HT-29 (cell line): ENCODE measurements around the gene CIDEB. TPM values are rescaled to one million over a fixed set of nuclear protein-coding genes. Genes with fewer than 3 reads are reported as not detected.
"Not testable (repeated sequence)": the region's sequence is repeated elsewhere in the genome, so short reads cannot be mapped to it uniquely, and the experiment has no call there.

ENCODE experiments used
- DNase-seq: peaks from one replicate; pipeline ENCODE4 v3.0.0-alpha.2; 2015; ENCODE audit warnings: low spot score
- total RNA-seq: library from RNA; depleted of rRNA; stranded (reverse); fragments of >200 nt; shearing (Covaris generic); gene quantifications from 2 replicates; pipeline ENCODE4 v1.2.3, GENCODE V29; 2014

The CIDEB gene
- total RNA-seq, 1 experiment from 2014 or later = 2.3 TPM

DNA sequence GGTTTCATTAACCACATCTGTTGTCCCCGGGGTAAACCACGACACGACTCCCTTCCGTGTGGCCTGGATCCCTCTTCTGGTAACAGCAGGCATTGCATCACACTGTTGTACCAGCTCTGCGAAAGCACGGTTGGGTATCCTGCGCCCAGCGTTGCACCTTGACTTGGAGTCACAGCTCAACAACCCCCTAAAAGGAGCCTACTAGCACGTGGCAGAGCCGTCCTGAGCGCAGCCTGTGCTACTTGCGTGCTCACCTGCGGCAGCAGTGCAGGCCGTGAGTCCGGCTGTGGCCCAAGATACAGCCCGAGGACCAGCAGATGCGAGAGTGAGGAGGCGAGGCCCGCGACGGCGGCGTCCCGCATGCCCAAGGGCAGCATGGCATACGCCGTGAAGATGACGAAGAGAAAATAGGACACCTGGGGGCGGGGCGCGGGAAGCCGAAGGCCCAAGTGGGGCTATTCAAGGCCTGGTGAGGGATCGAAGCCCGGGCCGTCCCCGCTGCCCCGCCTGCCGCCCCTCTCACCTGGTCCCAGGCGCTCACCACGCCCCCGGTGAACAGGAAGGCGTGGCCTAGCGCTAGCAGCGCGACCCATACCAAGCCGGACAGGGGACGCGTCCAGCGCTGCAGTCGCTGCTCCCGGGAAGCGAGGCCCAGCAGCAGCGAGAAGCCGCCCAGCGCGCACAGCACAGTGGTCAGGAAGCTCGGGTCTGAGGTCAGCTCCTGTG lies 24.7 kb upstream of the CIDEB start:
- DNase-seq = peak; percentile 71

DNA sequence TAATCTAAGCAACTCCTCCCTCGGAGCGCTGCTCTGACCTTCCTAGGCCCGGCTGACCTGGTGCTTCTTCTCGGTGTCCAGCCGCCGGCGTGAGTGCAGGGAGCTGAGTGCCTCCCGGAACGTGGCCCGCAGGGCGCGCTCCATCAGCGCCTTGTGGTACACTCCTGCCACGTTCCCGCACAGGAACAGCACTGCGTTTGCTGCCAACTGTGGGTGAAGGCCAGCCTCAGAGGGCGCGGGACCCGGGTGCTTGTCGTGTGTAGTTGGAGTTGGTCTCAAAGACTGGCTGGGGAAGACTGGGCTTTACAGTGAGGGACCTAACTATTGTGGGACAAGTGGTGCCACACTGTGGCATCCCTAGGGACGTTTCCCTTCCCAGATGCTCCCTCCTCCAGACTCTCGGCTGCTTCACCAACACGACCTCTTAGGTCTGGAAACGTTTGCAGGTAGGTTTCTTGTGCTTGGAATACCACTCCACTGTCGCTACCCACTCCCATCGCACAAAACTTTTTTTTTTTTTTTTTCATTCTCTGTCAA lies 24.0 kb upstream of the CIDEB start:
- peak; percentile 19 for DNase-seq

GRCh38 chr14:24330973-24331674 lies 23.3 kb upstream of the CIDEB start:
- DNase-seq = no peak

GRCh38 chr14:24329736-24330135 lies 22.0 kb upstream of the CIDEB start:
- no peak for DNase-seq

DNA sequence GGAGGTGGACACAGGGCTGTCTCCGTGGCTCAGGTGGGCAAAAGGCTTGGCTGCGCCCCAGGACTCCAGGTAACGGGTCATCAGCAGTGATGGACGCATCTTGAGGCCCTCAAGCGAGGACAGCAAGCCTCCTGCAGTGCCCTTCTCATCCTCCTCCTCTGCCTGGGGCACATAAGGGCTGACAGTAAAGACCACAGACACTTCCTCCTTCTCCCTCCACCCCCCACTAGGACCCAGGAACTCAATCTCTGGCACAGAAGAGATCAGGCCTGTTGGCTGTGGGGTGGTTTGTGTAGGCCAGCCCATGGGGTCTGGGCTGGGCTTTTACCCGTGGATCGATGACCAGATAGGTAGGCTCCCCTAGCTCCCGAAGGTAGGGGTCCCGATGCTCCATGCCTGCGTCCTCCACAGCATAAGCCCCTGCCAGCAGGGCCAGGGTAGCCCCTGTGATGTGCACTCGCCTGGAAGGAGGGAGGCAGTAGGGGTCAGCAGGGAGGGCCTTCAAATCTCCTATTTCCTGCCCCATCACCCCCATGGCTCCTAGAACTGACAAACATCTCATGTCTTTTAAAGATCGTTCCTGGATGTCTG lies 21.4 kb upstream of the CIDEB start:
- no peak for DNase-seq

- not testable (repeated sequence) for DNase-seq
Observed at GRCh38 chr14:24327914-24328313, 20.1 kb upstream of the CIDEB start.

DNA sequence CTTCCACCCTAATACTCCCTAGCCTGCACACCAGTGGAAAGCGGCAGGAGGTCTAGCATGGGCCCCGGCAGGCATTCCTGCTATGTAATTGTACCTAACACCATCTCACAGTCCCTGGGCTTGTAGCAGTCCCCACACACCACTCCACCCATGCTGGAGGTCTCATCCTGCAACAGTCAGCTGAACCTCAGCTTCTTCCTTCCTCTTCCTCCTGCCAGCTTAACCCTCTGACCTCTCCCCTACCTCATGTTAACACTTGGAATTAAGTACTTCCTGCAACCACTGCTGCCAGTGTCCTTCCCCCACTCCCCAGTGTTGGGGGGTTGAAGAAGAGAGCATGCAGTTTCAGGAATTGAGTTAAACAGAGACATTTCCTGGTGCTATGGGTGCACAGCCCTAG lies 19.5 kb upstream of the CIDEB start:
- no peak for DNase-seq

DNA sequence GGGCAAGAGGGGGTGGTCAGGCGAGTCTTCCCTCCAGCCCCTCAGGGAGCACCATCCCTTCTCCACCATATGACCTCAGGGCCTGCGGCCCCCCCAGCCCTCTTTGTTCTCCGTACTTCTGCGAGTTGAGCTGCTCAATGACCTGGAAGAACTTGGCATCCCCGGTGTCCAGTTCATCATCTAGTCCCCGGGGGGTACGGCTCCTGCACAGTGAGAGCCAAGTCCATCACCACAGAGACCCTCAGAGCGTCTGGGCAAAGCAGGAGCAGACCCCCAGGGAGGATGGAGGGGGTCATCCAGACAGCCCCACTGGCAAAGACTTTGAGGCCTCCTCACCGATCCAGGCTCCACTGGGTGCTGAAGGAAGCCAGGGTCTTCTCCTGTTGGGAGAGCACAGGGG lies 18.2 kb upstream of the CIDEB start:
- no peak for DNase-seq

GRCh38 chr14:24325041-24325530 lies 17.3 kb upstream of the CIDEB start:
- DNase-seq = no peak

GRCh38 chr14:24324024-24324423 lies 16.2 kb upstream of the CIDEB start:
- DNase-seq = no peak

DNA sequence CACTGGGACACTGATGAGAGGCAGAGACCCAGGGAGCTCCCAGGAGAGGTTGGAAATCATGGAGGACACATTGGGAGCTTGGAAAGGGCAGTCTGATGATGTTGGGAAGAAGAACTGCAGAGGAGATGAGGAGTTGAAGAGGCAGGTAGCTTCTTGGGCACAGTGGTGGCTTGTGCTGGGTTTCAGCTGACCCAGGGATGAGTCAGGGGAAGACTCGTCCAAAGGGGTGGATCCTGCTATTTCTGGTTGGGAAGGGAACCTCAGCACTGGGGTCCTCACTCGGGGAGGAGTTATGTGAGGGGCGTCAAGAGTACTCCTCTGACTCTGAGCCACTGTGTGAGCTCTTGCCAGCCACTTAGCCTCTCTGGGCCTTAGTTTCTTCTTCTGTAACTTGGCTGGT lies 15.6 kb upstream of the CIDEB start:
- DNase-seq = no peak

DNA sequence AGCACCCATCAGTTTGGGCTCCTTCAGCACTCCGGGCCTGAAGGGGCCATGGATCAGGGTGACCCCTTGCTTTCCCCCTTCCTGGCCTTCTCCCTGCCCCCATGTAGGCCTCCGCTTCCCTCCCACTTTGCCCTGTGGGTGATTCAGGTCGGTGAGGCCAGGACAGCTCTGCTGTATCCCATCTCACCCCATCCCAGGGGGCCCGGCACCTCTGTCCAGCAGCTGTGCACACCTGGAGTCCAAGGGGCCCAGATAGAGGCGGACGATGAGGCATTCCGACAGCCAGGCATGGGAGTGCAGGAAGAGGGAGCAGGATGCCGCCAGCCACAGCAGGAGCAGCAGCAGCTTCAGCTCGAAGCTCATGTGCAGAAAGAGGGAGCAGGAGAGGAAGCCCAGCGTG lies 14.9 kb upstream of the CIDEB start:
- no peak for DNase-seq

- DNase-seq = no peak
Observed at GRCh38 chr14:24321212-24321975, 13.6 kb upstream of the CIDEB start.

GRCh38 chr14:24317141-24317928 lies 9.6 kb upstream of the CIDEB start:
- DNase-seq = no peak

DNA sequence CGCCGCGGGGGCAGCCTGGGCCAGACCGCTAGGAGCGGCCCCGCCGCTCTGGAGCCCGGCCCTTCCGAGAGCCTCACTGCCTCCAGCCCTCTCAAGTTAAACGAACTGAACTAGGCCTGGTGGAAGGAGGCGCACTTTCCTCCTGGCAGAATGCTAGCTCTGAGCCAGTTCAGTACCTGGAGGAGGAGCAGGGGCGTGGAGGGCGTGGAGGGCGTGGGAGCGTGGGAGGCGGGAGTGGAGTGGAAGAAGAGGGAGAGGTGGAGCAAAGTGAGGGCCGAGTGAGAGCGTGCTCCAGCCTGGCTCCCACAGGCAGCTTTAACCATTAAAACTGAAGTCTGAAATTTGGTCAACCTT lies 8.8 kb upstream of the CIDEB start:
- no peak for DNase-seq

DNA sequence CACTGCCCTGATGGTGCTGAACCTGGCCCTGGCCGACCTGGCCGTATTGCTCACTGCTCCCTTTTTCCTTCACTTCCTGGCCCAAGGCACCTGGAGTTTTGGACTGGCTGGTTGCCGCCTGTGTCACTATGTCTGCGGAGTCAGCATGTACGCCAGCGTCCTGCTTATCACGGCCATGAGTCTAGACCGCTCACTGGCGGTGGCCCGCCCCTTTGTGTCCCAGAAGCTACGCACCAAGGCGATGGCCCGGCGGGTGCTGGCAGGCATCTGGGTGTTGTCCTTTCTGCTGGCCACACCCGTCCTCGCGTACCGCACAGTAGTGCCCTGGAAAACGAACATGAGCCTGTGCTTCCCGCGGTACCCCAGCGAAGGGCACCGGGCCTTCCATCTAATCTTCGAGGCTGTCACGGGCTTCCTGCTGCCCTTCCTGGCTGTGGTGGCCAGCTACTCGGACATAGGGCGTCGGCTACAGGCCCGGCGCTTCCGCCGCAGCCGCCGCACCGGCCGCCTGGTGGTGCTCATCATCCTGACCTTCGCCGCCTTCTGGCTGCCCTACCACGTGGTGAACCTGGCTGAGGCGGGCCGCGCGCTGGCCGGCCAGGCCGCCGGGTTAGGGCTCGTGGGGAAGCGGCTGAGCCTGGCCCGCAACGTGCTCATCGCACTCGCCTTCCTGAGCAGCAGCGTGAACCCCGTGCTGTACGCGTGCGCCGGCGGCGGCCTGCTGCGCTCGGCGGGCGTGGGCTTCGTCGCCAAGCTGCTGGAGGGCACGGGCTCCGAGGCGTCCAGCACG lies 8.2 kb upstream of the CIDEB start:
- DNase-seq = peak; percentile 64

- DNase-seq = no peak
Observed at GRCh38 chr14:24315243-24315806, 7.5 kb upstream of the CIDEB start.

DNA sequence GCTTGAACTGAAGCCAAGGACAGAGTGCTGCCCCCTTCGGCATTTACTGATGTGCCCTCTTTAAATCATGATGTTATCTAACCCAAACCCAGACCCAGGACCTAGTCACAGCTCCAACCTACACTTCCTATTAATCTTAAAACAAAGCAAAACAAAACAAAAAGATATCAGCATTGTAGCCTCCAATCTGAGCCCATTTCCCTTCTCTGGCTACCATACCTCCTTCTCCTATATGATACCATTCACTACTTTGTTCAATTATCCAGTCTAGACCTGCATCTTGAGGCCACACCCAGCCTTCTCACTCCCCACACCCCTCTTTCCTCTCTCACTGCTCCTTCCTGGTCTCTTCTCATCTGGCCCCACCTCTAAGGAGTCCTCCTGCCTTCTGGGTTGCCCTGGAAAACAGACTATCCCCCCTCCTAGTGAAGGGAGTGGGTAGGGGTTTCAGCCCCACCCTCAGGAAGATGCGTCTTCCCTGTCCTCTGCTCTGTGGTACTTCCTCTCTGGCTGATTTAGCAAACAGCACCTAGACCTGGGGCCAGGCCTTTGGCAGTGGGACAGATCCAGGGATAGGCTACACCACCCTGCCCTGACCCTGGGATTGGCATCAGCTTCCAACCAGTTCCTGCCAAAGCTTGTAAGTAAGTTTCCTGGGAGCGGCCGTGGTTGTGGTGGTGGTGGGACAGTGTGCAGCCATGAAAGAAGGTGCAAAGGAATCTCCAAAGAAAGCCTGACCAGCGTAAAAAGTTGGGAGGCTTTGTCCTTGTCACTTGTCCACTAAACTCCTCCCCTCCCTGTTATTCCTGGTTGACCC lies 6.8 kb upstream of the CIDEB start:
- DNase-seq = no peak

- no peak for DNase-seq
Observed at GRCh38 chr14:24313913-24314312, 6.1 kb upstream of the CIDEB start.
